H9 (cell line): ENCODE data around the gene CXCL1. TPM values are rescaled to one million over a fixed set of nuclear protein-coding genes. Genes with fewer than 3 reads are reported as not detected.

Experiments used
- DNase-seq: peaks from one replicate; pipeline ENCODE4 v3.0.0-alpha.2; 2017
- H2AFZ ChIP-seq: one replicate; pipeline ENCODE4 v1.6.1; 2013; ENCODE audit warnings: mild to moderate bottlenecking, low read length, control low read depth, moderate library complexity
- H2AK5ac ChIP-seq: 2 replicates; pipeline ENCODE4 v1.6.1; 2013; ENCODE audit warnings: low read length, control low read depth, mixed read lengths; ENCODE audit not compliant: insufficient read length
- H2BK120ac ChIP-seq: one replicate; pipeline ENCODE4 v1.6.1; 2013; ENCODE audit warnings: low read depth, mild to moderate bottlenecking, low read length, control low read depth, inconsistent platforms; ENCODE audit not compliant: poor library complexity, severe bottlenecking
- H2BK12ac ChIP-seq: 2 replicates; pipeline ENCODE4 v1.6.1; 2013; ENCODE audit warnings: low read length, control low read depth, mixed read lengths, low read depth; ENCODE audit not compliant: insufficient read length
- H2BK15ac ChIP-seq: 2 replicates; pipeline ENCODE4 v1.6.1; 2013; ENCODE audit warnings: low read depth, low read length, control low read depth
- H2BK20ac ChIP-seq: one replicate; pipeline ENCODE4 v1.6.1; 2013; ENCODE audit warnings: low read depth, mild to moderate bottlenecking, low read length, control low read depth, inconsistent platforms; ENCODE audit not compliant: poor library complexity, severe bottlenecking
- H2BK5ac ChIP-seq: 2 replicates; pipeline ENCODE4 v1.6.1; 2013; ENCODE audit warnings: low read length, control low read depth, mixed read lengths; ENCODE audit not compliant: insufficient read length
- H3K14ac ChIP-seq: 2 replicates; pipeline ENCODE4 v1.6.1; 2013; ENCODE audit warnings: low read length, control low read depth; ENCODE audit not compliant: insufficient read depth
- H3K18ac ChIP-seq: 2 replicates; pipeline ENCODE4 v1.6.1; 2013; ENCODE audit warnings: low read depth, mild to moderate bottlenecking, mixed read lengths, low read length, control low read depth; ENCODE audit not compliant: insufficient read length
- H3K23ac ChIP-seq: 2 replicates; pipeline ENCODE4 v1.6.1; 2013; ENCODE audit warnings: low read length, control low read depth, mixed read lengths, low read depth; ENCODE audit not compliant: insufficient read length
- H3K23me2 ChIP-seq: 2 replicates; pipeline ENCODE4 v1.6.1; 2013; ENCODE audit warnings: low read depth, mild to moderate bottlenecking, mixed read lengths, low read length, control low read depth; ENCODE audit not compliant: insufficient read length, poor library complexity, severe bottlenecking
- H3K27ac ChIP-seq: 2 replicates; pipeline ENCODE4 v1.5.1; 2013; ENCODE audit warnings: low read length, control low read depth, mixed read lengths, low read depth; ENCODE audit not compliant: insufficient read length
- H3K27me3 ChIP-seq: 2 replicates; pipeline ENCODE4 v1.6.1; 2013; ENCODE audit warnings: low read length, control low read depth, inconsistent platforms; ENCODE audit not compliant: insufficient read depth
- H3K4ac ChIP-seq: 2 replicates; pipeline ENCODE4 v1.6.1; 2013; ENCODE audit warnings: low read depth, mild to moderate bottlenecking, control low read depth, inconsistent platforms, low read length, moderate library complexity
- H3K4me1 ChIP-seq: 2 replicates; pipeline ENCODE4 v1.6.1; 2013; ENCODE audit warnings: low read length, control low read depth, inconsistent platforms; ENCODE audit not compliant: insufficient read depth
- H3K4me2 ChIP-seq: 2 replicates; pipeline ENCODE4 v1.6.1; 2013; ENCODE audit warnings: low read length, control low read depth, mixed read lengths; ENCODE audit not compliant: insufficient read length, insufficient read depth
- H3K56ac ChIP-seq: 2 replicates; pipeline ENCODE4 v1.6.1; 2013; ENCODE audit warnings: low read depth, mild to moderate bottlenecking, mixed read lengths, low read length, control low read depth; ENCODE audit not compliant: insufficient read length
- H3K79me1 ChIP-seq: 2 replicates; pipeline ENCODE4 v1.6.1; 2013; ENCODE audit warnings: low read depth, mild to moderate bottlenecking, moderate library complexity, low read length, control low read depth, inconsistent platforms; ENCODE audit not compliant: insufficient read depth, poor library complexity, severe bottlenecking
- H3K79me2 ChIP-seq: 2 replicates; pipeline ENCODE4 v1.6.1; 2013; ENCODE audit warnings: low read length, control low read depth, inconsistent platforms; ENCODE audit not compliant: insufficient read depth
- H3K9ac ChIP-seq: 2 replicates; pipeline ENCODE4 v1.6.1; 2013; ENCODE audit warnings: low read length, control low read depth, mixed read lengths; ENCODE audit not compliant: insufficient read length; ENCODE audit errors: extremely low read depth
- H3K9me3 ChIP-seq: one replicate; pipeline ENCODE4 v1.6.1; 2013; ENCODE audit warnings: low read depth, low read length, inconsistent platforms; ENCODE audit not compliant: control insufficient read depth
- H3T11ph ChIP-seq: one replicate; pipeline ENCODE4 v1.6.1; 2013; ENCODE audit warnings: mild to moderate bottlenecking, low read length, control low read depth, inconsistent platforms
- H4K20me1 ChIP-seq: one replicate; pipeline ENCODE4 v1.6.1; 2013; ENCODE audit not compliant: control insufficient read depth, insufficient read length, insufficient read depth
- H4K5ac ChIP-seq: 2 replicates; pipeline ENCODE4 v1.6.1; 2013; ENCODE audit warnings: low read depth, mild to moderate bottlenecking, mixed read lengths, low read length, control low read depth; ENCODE audit not compliant: insufficient read length
- H4K8ac ChIP-seq: replicated peaks from 2 replicates; pipeline ENCODE4 v1.6.1; 2013; ENCODE audit warnings: low read length, control low read depth, mixed read lengths, low read depth; ENCODE audit not compliant: insufficient read length
- H4K91ac ChIP-seq: 2 replicates; pipeline ENCODE4 v1.6.1; 2013; ENCODE audit warnings: low read depth, mild to moderate bottlenecking, moderate library complexity, mixed read lengths, low read length, control low read depth; ENCODE audit not compliant: insufficient read length
- H3K27ac Mint-ChIP-seq, 3 experiments: 2 replicates in 2 of 3; 3 replicates in 1 of 3; pipeline ENCODE4 v1.8.0; 2020 to 2021; ENCODE audit warnings: mixed read lengths in 3 of 3, mild to moderate bottlenecking in 1 of 3, moderate library complexity in 1 of 3
- H3K27me3 Mint-ChIP-seq: 2 replicates; pipeline ENCODE4 v1.8.0; 2021; ENCODE audit warnings: low read depth, mild to moderate bottlenecking, moderate library complexity, mixed read lengths
- H3K36me3 Mint-ChIP-seq, 3 experiments: 2 replicates in 2 of 3; 3 replicates in 1 of 3; pipeline ENCODE4 v1.8.0; 2020 to 2021; ENCODE audit warnings: low read depth in 3 of 3, mixed read lengths in 3 of 3; ENCODE audit not compliant: insufficient read depth in 1 of 3
- H3K4me1 Mint-ChIP-seq, 2 experiments: 2 replicates each; pipeline ENCODE4 v1.8.0; 2020; ENCODE audit warnings: mixed read lengths in 2 of 2
- H3K4me3 Mint-ChIP-seq, 2 experiments: 2 replicates in 1 of 2; 3 replicates in 1 of 2; pipeline ENCODE4 v1.8.0; 2020 to 2021; ENCODE audit warnings: mild to moderate bottlenecking in 2 of 2, mixed read lengths in 2 of 2, moderate library complexity in 1 of 2
- H3K9me3 Mint-ChIP-seq, 2 experiments: 2 replicates in 1 of 2; 3 replicates in 1 of 2; pipeline ENCODE4 v1.8.0; 2020; ENCODE audit warnings: mild to moderate bottlenecking in 2 of 2, mixed read lengths in 2 of 2, moderate library complexity in 1 of 2
- WGBS: extraction: QIAGEN DNeasy Blood & Tissue Kit; methylation state at CpG from one replicate; pipeline ENCODE4 v1.1.7; 2013; ENCODE audit warnings: missing lambda C conversion rate, low lambda C conversion rate, mixed read lengths; ENCODE audit not compliant: insufficient read length; ENCODE audit errors: extremely low coverage; 5-methylcytosine and 5-hydroxymethylcytosine counted together
- total RNA-seq: library from RNA; stranded (reverse); gene quantifications from 2 replicates; pipeline ENCODE4 v1.2.1, GENCODE V29; 2021
- TF ChIP-seq, protein P1 (sequence below): fragments of 200-600 bp; sonication (generic); conservative IDR thresholded peaks from 3 replicates; pipeline ENCODE4 v1.8.0; 2021; ENCODE audit warnings: antibody characterized with exemption, mild to moderate bottlenecking

Gene CXCL1
- total RNA-seq, 1 experiment from 2014 or later: 0.20 TPM

GRCh38 chr4:73828956-73829355 is 40.2 kb upstream of the CXCL1 start:
- no peak overlapping the region for H3K56ac ChIP-seq
- no peaks in the 10 kb centered on the region for H3K4me1 ChIP-seq
- H3K14ac ChIP-seq: no peak overlapping the region
- no peak overlapping the region for H2AFZ ChIP-seq
- no peaks in the 10 kb centered on the region for H3K79me2 ChIP-seq
- no peak overlapping the region for H3K9ac ChIP-seq
- no peak overlapping the region for H2BK20ac ChIP-seq
- H3K79me1 ChIP-seq: no peaks in the 10 kb centered on the region
- H2BK5ac ChIP-seq: no peak overlapping the region
- H3K27ac Mint-ChIP-seq: no peak overlapping the region
- no peaks in the 10 kb centered on the region for H3K9me3 ChIP-seq
- no peaks in the 10 kb centered on the region for H4K20me1 ChIP-seq
- H3K9me3 Mint-ChIP-seq: peaks cover 13 to 14% of the 10 kb centered on the region in 2 experiments; a peak in 4 of 5 replicates
- no peak overlapping the region for H2BK120ac ChIP-seq
- H3K36me3 Mint-ChIP-seq: peaks cover 0 to 14% (median 3%) of the 10 kb centered on the region in 3 experiments; a peak in 4 of 7 replicates
- no peak overlapping the region for H3T11ph ChIP-seq
- TF ChIP-seq, protein P1, sequence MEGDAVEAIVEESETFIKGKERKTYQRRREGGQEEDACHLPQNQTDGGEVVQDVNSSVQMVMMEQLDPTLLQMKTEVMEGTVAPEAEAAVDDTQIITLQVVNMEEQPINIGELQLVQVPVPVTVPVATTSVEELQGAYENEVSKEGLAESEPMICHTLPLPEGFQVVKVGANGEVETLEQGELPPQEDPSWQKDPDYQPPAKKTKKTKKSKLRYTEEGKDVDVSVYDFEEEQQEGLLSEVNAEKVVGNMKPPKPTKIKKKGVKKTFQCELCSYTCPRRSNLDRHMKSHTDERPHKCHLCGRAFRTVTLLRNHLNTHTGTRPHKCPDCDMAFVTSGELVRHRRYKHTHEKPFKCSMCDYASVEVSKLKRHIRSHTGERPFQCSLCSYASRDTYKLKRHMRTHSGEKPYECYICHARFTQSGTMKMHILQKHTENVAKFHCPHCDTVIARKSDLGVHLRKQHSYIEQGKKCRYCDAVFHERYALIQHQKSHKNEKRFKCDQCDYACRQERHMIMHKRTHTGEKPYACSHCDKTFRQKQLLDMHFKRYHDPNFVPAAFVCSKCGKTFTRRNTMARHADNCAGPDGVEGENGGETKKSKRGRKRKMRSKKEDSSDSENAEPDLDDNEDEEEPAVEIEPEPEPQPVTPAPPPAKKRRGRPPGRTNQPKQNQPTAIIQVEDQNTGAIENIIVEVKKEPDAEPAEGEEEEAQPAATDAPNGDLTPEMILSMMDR: no peak
- H3K27me3 ChIP-seq: no peaks in the 10 kb centered on the region
- no peaks in the 10 kb centered on the region for H3K23me2 ChIP-seq
- no peak overlapping the region for H2BK12ac ChIP-seq
- DNase-seq: no peak
- no peak overlapping the region for H3K23ac ChIP-seq
- no peak overlapping the region for H3K4me3 Mint-ChIP-seq
- H4K8ac ChIP-seq: no peak overlapping the region
- H3K4ac ChIP-seq: no peak overlapping the region
- H4K91ac ChIP-seq: no peak overlapping the region
- H3K18ac ChIP-seq: no peak overlapping the region
- H3K27ac ChIP-seq: no peak overlapping the region
- H2AK5ac ChIP-seq: no peak overlapping the region
- H3K4me2 ChIP-seq: no peak overlapping the region
- no peaks in the 10 kb centered on the region for H3K4me1 Mint-ChIP-seq
- WGBS: no CpG with 5 or more reads among the region's 3 CpGs
- no peaks in the 10 kb centered on the region for H3K27me3 Mint-ChIP-seq
- no peak overlapping the region for H4K5ac ChIP-seq
- no peak overlapping the region for H2BK15ac ChIP-seq
